CD4-positive, alpha-beta T cell treated with Interleukin-2 at 100 ng/mL for 4 hours (primary cell): Measurements from ENCODE around the gene NXPH2.

Experiments used
- DNase-seq: peaks from one replicate; pipeline ENCODE4 v3.0.0-alpha.2; 2020; ENCODE audit warnings: low spot score

Gene NXPH2

GRCh38 chr2:138637061-138637460 lies 143.1 kb downstream of the NXPH2 start:
- no peak for DNase-seq

GRCh38 chr2:138633049-138633448 lies 147.1 kb downstream of the NXPH2 start:
- DNase-seq = no peak

GRCh38 chr2:138632066-138632620 lies 148.0 kb downstream of the NXPH2 start:
- DNase-seq = no peak

GRCh38 chr2:138630164-138630563 lies 150.0 kb downstream of the NXPH2 start:
- no peak for DNase-seq

GRCh38 chr2:138626148-138626547 lies 154.0 kb downstream of the NXPH2 start:
- DNase-seq = no peak

GRCh38 chr2:138622613-138623012 lies 157.6 kb downstream of the NXPH2 start:
- no peak for DNase-seq

- no peak for DNase-seq
These were observed 159.1 kb downstream of the NXPH2 start for GRCh38 chr2:138621139-138621538.

GRCh38 chr2:138620431-138620830 lies 159.8 kb downstream of the NXPH2 start:
- no peak for DNase-seq
